ENCODE measurements around the gene KCND2.

KCND2 gene

GRCh38 chr7:120587243-120587642 lies 314.3 kb downstream of the KCND2 start:
- H3K4me3 ChIP-seq (ENCODE audit: low read length), result no peak overlapping the region
- H3K27ac ChIP-seq (ENCODE audit: low read depth, low read length), result no peak overlapping the region
- H3K27me3 ChIP-seq (ENCODE audit: insufficient read depth, low read length), result no peaks in the 10 kb centered on the region
- H3K9me3 ChIP-seq (ENCODE audit: insufficient read depth, low read depth, low read length), result no peaks in the 10 kb centered on the region
- WGBS, result 91% methylated on average over 2 of the region's 3 CpGs
- H3K4me1 ChIP-seq (ENCODE audit: insufficient read depth, low read length), result peaks cover 11% of the 10 kb centered on the region
- H3K36me3 ChIP-seq (ENCODE audit: insufficient read depth, low read length), result no peaks in the 10 kb centered on the region
- H3K9ac ChIP-seq (ENCODE audit: low read depth, low read length), result no peak overlapping the region

GRCh38 chr7:120588416-120588815 lies 315.4 kb downstream of the KCND2 start:
- Histone ChIP-seq H3K9me3 (ENCODE audit: insufficient read depth, low read depth, low read length) (no peaks in the 10 kb centered on the region), H3K4me1 (ENCODE audit: insufficient read depth, low read length) (peaks cover 11% of the 10 kb centered on the region), H3K27me3 (ENCODE audit: insufficient read depth, low read length) (no peaks in the 10 kb centered on the region), H3K4me3 (ENCODE audit: low read length) (no peak overlapping the region), H3K36me3 (ENCODE audit: insufficient read depth, low read length) (no peaks in the 10 kb centered on the region), H3K27ac (ENCODE audit: low read depth, low read length) (no peak overlapping the region), H3K9ac (ENCODE audit: low read depth, low read length) (no peak overlapping the region)
- WGBS, result 40% methylated on average over 1 of the region's 1 CpG

- Histone ChIP-seq H3K4me3 (ENCODE audit: low read length) (no peak overlapping the region), H3K27ac (ENCODE audit: low read depth, low read length) (no peak overlapping the region), H3K36me3 (ENCODE audit: insufficient read depth, low read length) (no peaks in the 10 kb centered on the region), H3K9ac (ENCODE audit: low read depth, low read length) (no peak overlapping the region), H3K4me1 (ENCODE audit: insufficient read depth, low read length) (peaks cover 7% of the 10 kb centered on the region), H3K27me3 (ENCODE audit: insufficient read depth, low read length) (no peaks in the 10 kb centered on the region), H3K9me3 (ENCODE audit: insufficient read depth, low read depth, low read length) (no peaks in the 10 kb centered on the region)
- 100% methylated on average over 2 of the region's 2 CpGs for WGBS
These were observed 315.9 kb downstream of the KCND2 start for GRCh38 chr7:120588862-120589261.

- no peak overlapping the region for H3K27ac ChIP-seq (ENCODE audit: low read depth, low read length)
- H3K4me3 ChIP-seq (ENCODE audit: low read length), result no peak overlapping the region
- H3K9ac ChIP-seq (ENCODE audit: low read depth, low read length), result no peak overlapping the region
- no peaks in the 10 kb centered on the region for H3K27me3 ChIP-seq (ENCODE audit: insufficient read depth, low read length)
- 89% methylated on average over 1 of the region's 1 CpG for WGBS
- H3K4me1 ChIP-seq (ENCODE audit: insufficient read depth, low read length), result no peaks in the 10 kb centered on the region
- H3K36me3 ChIP-seq (ENCODE audit: insufficient read depth, low read length), result no peaks in the 10 kb centered on the region
- H3K9me3 ChIP-seq (ENCODE audit: insufficient read depth, low read depth, low read length), result no peaks in the 10 kb centered on the region
These were observed 327.6 kb downstream of the KCND2 start for GRCh38 chr7:120600607-120601006.

DNA sequence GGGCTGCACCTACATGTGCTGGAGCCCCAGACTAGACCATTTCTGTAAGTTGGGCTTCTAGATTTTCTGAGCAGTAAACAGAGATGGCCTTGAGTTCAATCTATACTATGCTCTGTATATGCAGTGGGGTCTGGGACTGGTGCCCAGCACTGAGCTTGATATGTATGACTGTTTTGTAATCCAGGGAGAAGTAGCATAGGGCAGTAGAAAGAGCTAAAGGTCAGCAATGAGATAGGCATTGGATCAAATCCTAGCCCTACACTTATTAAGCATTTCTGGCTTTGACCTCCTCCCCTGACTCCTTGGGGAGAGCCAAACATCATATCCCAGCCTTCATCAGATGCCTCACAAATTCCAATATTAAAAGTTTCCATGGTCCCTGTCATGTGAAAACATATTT lies 330.4 kb downstream of the KCND2 start:
- Histone ChIP-seq H3K27ac (ENCODE audit: low read depth, low read length) (no peak overlapping the region), H3K4me3 (ENCODE audit: low read length) (no peak overlapping the region), H3K9me3 (ENCODE audit: insufficient read depth, low read depth, low read length) (no peaks in the 10 kb centered on the region), H3K4me1 (ENCODE audit: insufficient read depth, low read length) (no peaks in the 10 kb centered on the region), H3K9ac (ENCODE audit: low read depth, low read length) (no peak overlapping the region), H3K27me3 (ENCODE audit: insufficient read depth, low read length) (no peaks in the 10 kb centered on the region), H3K36me3 (ENCODE audit: insufficient read depth, low read length) (no peaks in the 10 kb centered on the region)

DNA sequence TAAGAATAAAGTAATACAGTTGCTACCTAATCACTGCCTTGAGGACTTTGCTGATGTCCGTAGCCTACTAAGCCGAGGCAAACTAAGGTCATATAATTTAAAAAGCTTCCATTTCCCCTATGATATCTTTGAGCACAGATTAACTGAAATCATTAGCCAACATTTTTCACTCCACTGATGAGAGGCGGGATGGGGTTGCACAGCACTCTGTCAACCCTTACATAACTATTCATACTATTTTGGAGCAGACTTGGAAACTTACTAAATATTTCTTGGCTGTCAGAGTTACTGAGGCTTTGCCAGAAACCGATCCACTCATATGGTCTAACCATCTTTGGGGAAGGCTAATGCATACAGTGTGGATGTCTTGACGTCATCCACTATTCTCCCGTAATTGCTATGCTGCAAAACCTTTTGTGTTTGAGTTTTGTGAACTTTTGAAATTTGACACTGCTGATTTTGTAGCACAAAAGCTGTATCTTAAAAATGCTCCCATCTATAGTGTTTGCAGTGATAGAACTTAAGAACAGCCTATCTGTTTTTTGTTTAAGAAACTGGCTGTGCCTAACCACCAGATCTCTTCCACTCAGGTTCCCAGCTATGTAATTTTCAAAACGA lies 336.3 kb downstream of the KCND2 start:
- H3K9ac ChIP-seq (ENCODE audit: low read depth, low read length), result no peak overlapping the region
- H3K9me3 ChIP-seq (ENCODE audit: insufficient read depth, low read depth, low read length), result no peaks in the 10 kb centered on the region
- H3K4me3 ChIP-seq (ENCODE audit: low read length), result no peak overlapping the region
- whole genome bisulfite sequencing, result 92% methylated on average over 7 of the region's 7 CpGs
- no peak overlapping the region for H3K27ac ChIP-seq (ENCODE audit: low read depth, low read length)
- no peaks in the 10 kb centered on the region for H3K27me3 ChIP-seq (ENCODE audit: insufficient read depth, low read length)
- H3K4me1 ChIP-seq (ENCODE audit: insufficient read depth, low read length), result no peaks in the 10 kb centered on the region
- H3K36me3 ChIP-seq (ENCODE audit: insufficient read depth, low read length), result no peaks in the 10 kb centered on the region

GRCh38 chr7:120611975-120612374 lies 339.0 kb downstream of the KCND2 start:
- WGBS, result 86% methylated on average over 1 of the region's 1 CpG
- H3K9ac ChIP-seq (ENCODE audit: low read depth, low read length), result no peak overlapping the region
- H3K36me3 ChIP-seq (ENCODE audit: insufficient read depth, low read length), result no peaks in the 10 kb centered on the region
- H3K27me3 ChIP-seq (ENCODE audit: insufficient read depth, low read length), result no peaks in the 10 kb centered on the region
- no peaks in the 10 kb centered on the region for H3K4me1 ChIP-seq (ENCODE audit: insufficient read depth, low read length)
- H3K9me3 ChIP-seq (ENCODE audit: insufficient read depth, low read depth, low read length), result no peaks in the 10 kb centered on the region
- no peak overlapping the region for H3K4me3 ChIP-seq (ENCODE audit: low read length)
- H3K27ac ChIP-seq (ENCODE audit: low read depth, low read length), result no peak overlapping the region

DNA sequence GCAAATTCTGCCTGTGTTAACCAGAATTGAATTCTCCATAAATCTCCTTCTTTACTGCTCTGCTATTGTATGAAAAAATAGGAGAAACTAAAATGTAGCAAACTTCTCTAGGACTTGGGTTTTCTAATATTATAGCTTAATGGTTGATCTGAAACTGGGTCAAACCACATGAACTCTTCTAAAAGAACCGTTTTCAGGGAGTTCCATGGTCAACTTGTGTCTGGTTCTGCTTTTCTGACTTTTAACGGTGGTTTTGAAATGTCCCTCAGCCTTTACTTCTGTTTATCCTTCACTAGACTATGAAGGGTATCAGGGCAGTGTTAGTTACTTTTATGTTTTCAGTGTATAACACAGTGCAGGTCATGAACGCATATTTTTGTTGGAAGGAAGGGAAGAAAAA lies 342.7 kb downstream of the KCND2 start:
- WGBS, result 96% methylated on average over 3 of the region's 3 CpGs
- no peaks in the 10 kb centered on the region for H3K4me1 ChIP-seq (ENCODE audit: insufficient read depth, low read length)
- H3K9ac ChIP-seq (ENCODE audit: low read depth, low read length), result no peak overlapping the region
- H3K4me3 ChIP-seq (ENCODE audit: low read length), result no peak overlapping the region
- no peaks in the 10 kb centered on the region for H3K27me3 ChIP-seq (ENCODE audit: insufficient read depth, low read length)
- H3K36me3 ChIP-seq (ENCODE audit: insufficient read depth, low read length), result no peaks in the 10 kb centered on the region
- H3K9me3 ChIP-seq (ENCODE audit: insufficient read depth, low read depth, low read length), result no peaks in the 10 kb centered on the region
- H3K27ac ChIP-seq (ENCODE audit: low read depth, low read length), result no peak overlapping the region

GRCh38 chr7:120617275-120617674 lies 344.3 kb downstream of the KCND2 start:
- H3K27me3 ChIP-seq (ENCODE audit: insufficient read depth, low read length), result no peaks in the 10 kb centered on the region
- H3K4me3 ChIP-seq (ENCODE audit: low read length), result no peak overlapping the region
- H3K36me3 ChIP-seq (ENCODE audit: insufficient read depth, low read length), result no peaks in the 10 kb centered on the region
- WGBS, result 88% methylated on average over 3 of the region's 3 CpGs
- H3K27ac ChIP-seq (ENCODE audit: low read depth, low read length), result no peak overlapping the region
- H3K9me3 ChIP-seq (ENCODE audit: insufficient read depth, low read depth, low read length), result no peaks in the 10 kb centered on the region
- no peaks in the 10 kb centered on the region for H3K4me1 ChIP-seq (ENCODE audit: insufficient read depth, low read length)
- H3K9ac ChIP-seq (ENCODE audit: low read depth, low read length), result no peak overlapping the region

GRCh38 chr7:120628251-120628650 lies 355.3 kb downstream of the KCND2 start:
- Histone ChIP-seq H3K9me3 (ENCODE audit: insufficient read depth, low read depth, low read length) (no peaks in the 10 kb centered on the region), H3K36me3 (ENCODE audit: insufficient read depth, low read length) (no peaks in the 10 kb centered on the region), H3K27me3 (ENCODE audit: insufficient read depth, low read length) (no peaks in the 10 kb centered on the region), H3K9ac (ENCODE audit: low read depth, low read length) (no peak overlapping the region), H3K4me1 (ENCODE audit: insufficient read depth, low read length) (0 out of 2 replicates have a peak, but pooled peaks cover 3% of the 10 kb centered on the region), H3K4me3 (ENCODE audit: low read length) (no peak overlapping the region), H3K27ac (ENCODE audit: low read depth, low read length) (no peak overlapping the region)
- WGBS, result no CpG with 5 or more reads among the region's 1 CpG

GRCh38 chr7:120639884-120640283 lies 366.9 kb downstream of the KCND2 start:
- H3K27me3 ChIP-seq (ENCODE audit: insufficient read depth, low read length), result no peaks in the 10 kb centered on the region
- no peaks in the 10 kb centered on the region for H3K9me3 ChIP-seq (ENCODE audit: insufficient read depth, low read depth, low read length)
- no peak overlapping the region for H3K4me3 ChIP-seq (ENCODE audit: low read length)
- H3K4me1 ChIP-seq (ENCODE audit: insufficient read depth, low read length), result no peaks in the 10 kb centered on the region
- H3K27ac ChIP-seq (ENCODE audit: low read depth, low read length), result no peak overlapping the region
- H3K36me3 ChIP-seq (ENCODE audit: insufficient read depth, low read length), result no peaks in the 10 kb centered on the region
- H3K9ac ChIP-seq (ENCODE audit: low read depth, low read length), result no peak overlapping the region

DNA sequence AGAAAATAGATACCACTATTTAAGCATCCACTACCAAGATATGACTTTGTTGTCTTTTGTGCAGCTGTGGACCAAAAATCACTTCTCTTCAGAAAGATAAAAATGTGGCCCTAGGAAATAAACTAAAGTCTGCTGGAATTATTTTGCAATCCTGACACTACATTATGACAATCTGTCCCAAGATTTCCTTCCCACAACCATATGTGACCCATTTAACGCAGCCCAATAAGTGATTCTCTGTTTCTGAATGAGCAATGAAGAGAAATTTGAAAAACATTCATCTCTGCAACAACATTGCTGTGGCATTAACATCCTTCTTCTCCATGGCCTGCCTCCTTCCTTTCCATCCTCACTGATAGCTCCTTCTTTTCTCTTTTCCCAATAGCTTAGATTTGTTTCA lies 373.0 kb downstream of the KCND2 start:
- Histone ChIP-seq H3K9ac (ENCODE audit: low read depth, low read length) (no peak overlapping the region), H3K27me3 (ENCODE audit: insufficient read depth, low read length) (no peaks in the 10 kb centered on the region), H3K4me1 (ENCODE audit: insufficient read depth, low read length) (no peaks in the 10 kb centered on the region), H3K36me3 (ENCODE audit: insufficient read depth, low read length) (no peaks in the 10 kb centered on the region), H3K27ac (ENCODE audit: low read depth, low read length) (no peak overlapping the region), H3K4me3 (ENCODE audit: low read length) (no peak overlapping the region), H3K9me3 (ENCODE audit: insufficient read depth, low read depth, low read length) (no peaks in the 10 kb centered on the region)
- WGBS, result 100% methylated on average over 1 of the region's 1 CpG
